ENCODE data around the gene MOCS3. TPM values are rescaled to one million over a fixed set of nuclear protein-coding genes. Genes with fewer than 3 reads are reported as not detected.
A peak's percentile ranks its signal among the peaks of the same experiment; 100 is the strongest.

Gene MOCS3
- total RNA-seq, 1 donor, result 10.5 TPM

DNA sequence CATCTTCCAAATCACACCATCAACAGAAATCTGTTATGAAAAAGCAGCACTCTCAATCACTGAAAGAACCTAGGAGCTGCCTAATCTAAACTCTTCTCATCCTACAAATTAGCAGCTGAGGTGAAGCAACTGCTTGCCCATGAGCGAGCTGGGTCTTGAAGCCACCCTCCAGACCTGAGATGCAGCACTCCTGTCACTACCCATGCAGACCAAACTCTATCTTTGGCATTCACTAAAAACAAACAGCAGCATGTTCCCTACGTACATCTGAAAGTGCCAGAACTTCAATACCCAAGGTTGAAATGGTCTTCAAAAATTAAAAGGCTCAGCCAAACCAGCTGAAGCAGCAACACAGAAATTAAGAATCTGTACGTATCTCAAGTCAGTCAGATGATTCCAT lies 41.7 kb upstream of the MOCS3 start:
- Histone ChIP-seq H3K27ac (ENCODE audit: low read depth, low read length) (peak overlapping the region; percentile 58), H3K4me1 (ENCODE audit: insufficient read depth, low read length) (peaks cover 67% of the 10 kb centered on the region), H2AFZ (ENCODE audit: low read length) (no peak overlapping the region), H3K4me2 (ENCODE audit: insufficient read depth, low read length) (no peak overlapping the region), H3K9me3 (ENCODE audit: low read depth, low read length) (no peaks in the 10 kb centered on the region), H3K4me3 (ENCODE audit: insufficient read depth, low read length) (no peak overlapping the region), H3K79me2 (ENCODE audit: insufficient read depth, low read length) (peaks cover 100% of the 10 kb centered on the region), H4K20me1 (ENCODE audit: insufficient read depth, low read length) (peaks cover 89% of the 10 kb centered on the region), H3K36me3 (ENCODE audit: insufficient read depth, low read length) (peaks cover 9% of the 10 kb centered on the region), H3K27me3 (ENCODE audit: insufficient read depth, low read length) (no peaks in the 10 kb centered on the region)
- no peak for DNase-seq (ENCODE audit: insufficient read length, low spot score, missing footprints)
- TF ChIP-seq, protein P1, sequence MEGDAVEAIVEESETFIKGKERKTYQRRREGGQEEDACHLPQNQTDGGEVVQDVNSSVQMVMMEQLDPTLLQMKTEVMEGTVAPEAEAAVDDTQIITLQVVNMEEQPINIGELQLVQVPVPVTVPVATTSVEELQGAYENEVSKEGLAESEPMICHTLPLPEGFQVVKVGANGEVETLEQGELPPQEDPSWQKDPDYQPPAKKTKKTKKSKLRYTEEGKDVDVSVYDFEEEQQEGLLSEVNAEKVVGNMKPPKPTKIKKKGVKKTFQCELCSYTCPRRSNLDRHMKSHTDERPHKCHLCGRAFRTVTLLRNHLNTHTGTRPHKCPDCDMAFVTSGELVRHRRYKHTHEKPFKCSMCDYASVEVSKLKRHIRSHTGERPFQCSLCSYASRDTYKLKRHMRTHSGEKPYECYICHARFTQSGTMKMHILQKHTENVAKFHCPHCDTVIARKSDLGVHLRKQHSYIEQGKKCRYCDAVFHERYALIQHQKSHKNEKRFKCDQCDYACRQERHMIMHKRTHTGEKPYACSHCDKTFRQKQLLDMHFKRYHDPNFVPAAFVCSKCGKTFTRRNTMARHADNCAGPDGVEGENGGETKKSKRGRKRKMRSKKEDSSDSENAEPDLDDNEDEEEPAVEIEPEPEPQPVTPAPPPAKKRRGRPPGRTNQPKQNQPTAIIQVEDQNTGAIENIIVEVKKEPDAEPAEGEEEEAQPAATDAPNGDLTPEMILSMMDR (IDR thresholded peaks at IDR 0.05; ENCODE audit: extremely low read depth, low read depth, low read length), result no peak

- Histone ChIP-seq H3K27me3 (ENCODE audit: insufficient read depth, low read length) (no peaks in the 10 kb centered on the region), H3K36me3 (ENCODE audit: insufficient read depth, low read length) (peaks cover 7% of the 10 kb centered on the region), H2AFZ (ENCODE audit: low read length) (no peak overlapping the region), H4K20me1 (ENCODE audit: insufficient read depth, low read length) (peaks cover 91% of the 10 kb centered on the region), H3K4me3 (ENCODE audit: insufficient read depth, low read length) (no peak overlapping the region), H3K9me3 (ENCODE audit: low read depth, low read length) (no peaks in the 10 kb centered on the region), H3K79me2 (ENCODE audit: insufficient read depth, low read length) (peaks cover 100% of the 10 kb centered on the region), H3K4me1 (ENCODE audit: insufficient read depth, low read length) (peaks cover 65% of the 10 kb centered on the region), H3K4me2 (ENCODE audit: insufficient read depth, low read length) (no peak overlapping the region), H3K27ac (ENCODE audit: low read depth, low read length) (peak overlapping the region; percentile 43)
- TF ChIP-seq, protein P1 (IDR thresholded peaks at IDR 0.05; ENCODE audit: extremely low read depth, low read depth, low read length), result no peak
- peak; percentile 38 for DNase-seq (ENCODE audit: insufficient read length, low spot score, missing footprints)
Observed at GRCh38 chr20:50918403-50918802, 40.2 kb upstream of the MOCS3 start.

DNA sequence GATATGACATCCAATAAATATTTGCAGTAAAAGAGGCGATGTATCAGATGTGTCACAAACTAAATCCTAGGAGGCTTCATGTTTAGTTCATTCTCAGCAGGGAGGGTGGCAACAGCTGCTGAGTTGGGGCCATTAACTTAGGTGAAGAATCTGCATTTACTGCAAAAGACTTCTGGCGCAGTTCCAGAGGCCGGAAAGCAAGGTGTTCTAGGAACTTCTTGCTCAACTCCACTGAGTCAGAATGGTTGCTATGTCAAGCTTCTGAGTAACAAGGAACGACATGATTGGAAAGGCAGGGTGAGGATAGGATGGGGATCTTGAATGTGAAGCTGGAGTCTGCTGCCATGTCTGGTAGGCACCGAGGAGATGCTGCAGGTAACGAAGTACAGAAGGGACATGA lies 39.1 kb upstream of the MOCS3 start:
- no peak for DNase-seq (ENCODE audit: insufficient read length, low spot score, missing footprints)
- TF ChIP-seq, protein P1 (IDR thresholded peaks at IDR 0.05; ENCODE audit: extremely low read depth, low read depth, low read length), result no peak
- no peaks in the 10 kb centered on the region for H3K9me3 ChIP-seq (ENCODE audit: low read depth, low read length)
- peaks cover 91% of the 10 kb centered on the region for H4K20me1 ChIP-seq (ENCODE audit: insufficient read depth, low read length)
- no peak overlapping the region for H2AFZ ChIP-seq (ENCODE audit: low read length)
- peaks cover 11% of the 10 kb centered on the region for H3K36me3 ChIP-seq (ENCODE audit: insufficient read depth, low read length)
- no peaks in the 10 kb centered on the region for H3K27me3 ChIP-seq (ENCODE audit: insufficient read depth, low read length)
- H3K79me2 ChIP-seq (ENCODE audit: insufficient read depth, low read length), result peaks cover 100% of the 10 kb centered on the region
- H3K4me3 ChIP-seq (ENCODE audit: insufficient read depth, low read length), result no peak overlapping the region
- H3K4me2 ChIP-seq (ENCODE audit: insufficient read depth, low read length), result no peak overlapping the region
- peak overlapping the region; percentile 18 for H3K27ac ChIP-seq (ENCODE audit: low read depth, low read length)
- peaks cover 54% of the 10 kb centered on the region for H3K4me1 ChIP-seq (ENCODE audit: insufficient read depth, low read length)

GRCh38 chr20:50920997-50921396 lies 37.6 kb upstream of the MOCS3 start:
- Histone ChIP-seq H3K36me3 (ENCODE audit: insufficient read depth, low read length) (peaks cover 20% of the 10 kb centered on the region), H3K4me3 (ENCODE audit: insufficient read depth, low read length) (no peak overlapping the region), H3K4me1 (ENCODE audit: insufficient read depth, low read length) (peaks cover 40% of the 10 kb centered on the region), H3K27me3 (ENCODE audit: insufficient read depth, low read length) (no peaks in the 10 kb centered on the region), H3K79me2 (ENCODE audit: insufficient read depth, low read length) (peaks cover 100% of the 10 kb centered on the region), H2AFZ (ENCODE audit: low read length) (no peak overlapping the region), H3K4me2 (ENCODE audit: insufficient read depth, low read length) (no peak overlapping the region), H4K20me1 (ENCODE audit: insufficient read depth, low read length) (peaks cover 92% of the 10 kb centered on the region), H3K27ac (ENCODE audit: low read depth, low read length) (peak overlapping the region; percentile 46), H3K9me3 (ENCODE audit: low read depth, low read length) (no peaks in the 10 kb centered on the region)
- TF ChIP-seq, protein P1 (IDR thresholded peaks at IDR 0.05; ENCODE audit: extremely low read depth, low read depth, low read length), result no peak
- DNase-seq (ENCODE audit: insufficient read length, low spot score, missing footprints), result no peak
